Hepatocyte (in vitro differentiated cells): ENCODE results near the gene VAMP8. TPM values are rescaled to one million over a fixed set of nuclear protein-coding genes. Genes with fewer than 3 reads are reported as not detected.
A peak's percentile ranks its signal among the peaks of the same experiment; 100 is the strongest.
"Not testable (repeated sequence)": the region's sequence is repeated elsewhere in the genome, so short reads cannot be mapped to it uniquely, and the experiment has no call there.

Source experiments
- DNase-seq: peaks from one replicate; pipeline ENCODE4 v3.0.0-alpha.2; 2016; ENCODE audit warnings: low spot score
- H2AFZ ChIP-seq: fragments of 200-600 bp; sonication (generic); 2 replicates; pipeline ENCODE4 v1.6.0; 2016; ENCODE audit warnings: antibody characterized with exemption, mild to moderate bottlenecking
- H3K27ac ChIP-seq: fragments of 200-600 bp; sonication (generic); 2 replicates; pipeline ENCODE4 v1.5.1; 2016; ENCODE audit warnings: mild to moderate bottlenecking
- H3K27me3 ChIP-seq: fragments of 200-600 bp; sonication (generic); 2 replicates; pipeline ENCODE4 v1.6.1; 2016
- H3K36me3 ChIP-seq: fragments of 200-600 bp; sonication (generic); replicated peaks from 2 replicates; pipeline ENCODE4 v1.5.1; 2016; ENCODE audit warnings: low read depth; ENCODE audit not compliant: insufficient read depth
- H3K4me1 ChIP-seq: fragments of 200-600 bp; sonication (generic); 2 replicates; pipeline ENCODE4 v1.5.1; 2016; ENCODE audit warnings: mild to moderate bottlenecking, moderate library complexity; ENCODE audit not compliant: insufficient read depth
- H3K4me2 ChIP-seq: fragments of 200-600 bp; sonication (generic); 2 replicates; pipeline ENCODE4 v1.6.0; 2016
- H3K4me3 ChIP-seq: fragments of 200-600 bp; sonication (generic); 2 replicates; pipeline ENCODE4 v1.5.1; 2016; ENCODE audit warnings: mild to moderate bottlenecking
- H3K79me2 ChIP-seq: fragments of 200-600 bp; sonication (generic); 2 replicates; pipeline ENCODE4 v1.6.0; 2017; ENCODE audit warnings: mild to moderate bottlenecking
- H3K9me2 ChIP-seq: fragments of 200-600 bp; sonication (generic); replicated peaks from 2 replicates; pipeline ENCODE4 v1.6.0; 2017; ENCODE audit warnings: mild to moderate bottlenecking; ENCODE audit not compliant: insufficient read depth
- H3K9me3 ChIP-seq: fragments of 200-600 bp; sonication (generic); 2 replicates; pipeline ENCODE4 v1.5.1; 2016; ENCODE audit warnings: low read depth, mild to moderate bottlenecking
- H4K20me1 ChIP-seq: fragments of 200-600 bp; sonication (generic); 2 replicates; pipeline ENCODE4 v1.6.0; 2016; ENCODE audit warnings: mild to moderate bottlenecking; ENCODE audit not compliant: insufficient read depth, poor library complexity, severe bottlenecking
- EZH2 ChIP-seq: fragments of 200-600 bp; sonication (generic); IDR thresholded peaks from 2 replicates; pipeline ENCODE4 v1.6.1; 2016; ENCODE audit warnings: antibody characterized with exemption, mild to moderate bottlenecking, borderline replicate concordance
- EZH2phosphoT487 ChIP-seq: fragments of 200-600 bp; sonication (generic); IDR thresholded peaks from one replicate; pipeline ENCODE4 v1.6.1; 2018; ENCODE audit warnings: antibody characterized with exemption, mild to moderate bottlenecking, low read depth, moderate library complexity; ENCODE audit not compliant: unreplicated experiment, severe bottlenecking
- WGBS: methylation state at CpG from one replicate; pipeline ENCODE4 v1.1.6; 2016; ENCODE audit warnings: low lambda C conversion rate; ENCODE audit errors: missing lambda C conversion rate; 5-methylcytosine and 5-hydroxymethylcytosine counted together
- polyA plus RNA-seq: library from polyadenylated mRNA; unstranded; fragments of >200 nt; fragmentation: Nextera tagmentation; extraction: Ambion mirVana; gene quantifications from 2 replicates; pipeline ENCODE4 v1.2.1, GENCODE V29; 2016
- total RNA-seq: library from RNA; depleted of rRNA; stranded (reverse); fragments of >200 nt; gene quantifications from 2 replicates; pipeline ENCODE4 v1.2.3, GENCODE V29; 2014
- TF ChIP-seq, protein P1 (sequence below): fragments of 200-600 bp; sonication (generic); IDR thresholded peaks from 2 replicates; pipeline ENCODE4 v1.5.1; 2016; ENCODE audit warnings: antibody characterized with exemption, mild to moderate bottlenecking; ENCODE audit not compliant: poor library complexity

The VAMP8 gene
- total and polyA plus RNA-seq, 2 experiments from 2014 or later: 50.7 to 213 TPM

DNA sequence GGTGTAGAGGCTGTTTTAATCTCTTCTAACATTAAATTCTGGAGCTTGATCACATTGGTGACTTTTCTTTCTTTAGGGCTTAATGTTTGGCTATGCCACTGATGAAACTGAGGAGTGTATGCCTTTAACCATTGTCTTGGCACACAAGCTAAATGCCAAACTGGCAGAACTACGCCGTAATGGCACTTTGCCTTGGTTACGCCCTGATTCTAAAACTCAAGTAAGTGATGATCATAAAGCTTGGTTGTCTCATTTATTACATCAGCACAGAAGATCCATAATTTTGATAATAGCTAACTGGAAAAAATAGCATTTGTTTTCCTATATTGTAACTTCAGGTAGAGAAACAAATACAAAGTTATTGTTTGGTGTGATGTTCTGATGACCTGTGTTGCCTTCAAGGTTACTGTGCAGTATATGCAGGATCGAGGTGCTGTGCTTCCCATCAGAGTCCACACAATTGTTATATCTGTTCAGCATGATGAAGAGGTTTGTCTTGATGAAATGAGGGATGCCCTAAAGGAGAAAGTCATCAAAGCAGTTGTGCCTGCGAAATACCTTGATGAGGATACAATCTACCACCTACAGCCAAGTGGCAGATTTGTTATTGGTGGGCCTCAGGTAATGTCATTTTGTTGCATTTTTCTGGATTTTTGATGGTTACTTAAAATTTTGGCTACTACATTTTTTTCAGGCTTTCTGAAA is 35.5 kb upstream of the VAMP8 start:
- Histone ChIP-seq H4K20me1 (peaks cover 53% of the 10 kb centered on the region), H3K4me1 (peaks cover 39% of the 10 kb centered on the region), H2AFZ (no peak overlapping the region), H3K9me2 (no peaks in the 10 kb centered on the region), H3K4me3 (peak overlapping the region; percentile 85), H3K9me3 (no peaks in the 10 kb centered on the region), H3K4me2 (peak overlapping the region; percentile 88), H3K27ac (peak overlapping the region; percentile 99), H3K27me3 (no peaks in the 10 kb centered on the region), H3K36me3 (peaks cover 17% of the 10 kb centered on the region), H3K79me2 (peaks cover 58% of the 10 kb centered on the region)
- DNase-seq: no peak
- 94% methylated on average over 5 of the region's 5 CpGs for WGBS
- TF ChIP-seq EZH2phosphoT487 (no peak), EZH2 (no peak)
- TF ChIP-seq, protein P1, sequence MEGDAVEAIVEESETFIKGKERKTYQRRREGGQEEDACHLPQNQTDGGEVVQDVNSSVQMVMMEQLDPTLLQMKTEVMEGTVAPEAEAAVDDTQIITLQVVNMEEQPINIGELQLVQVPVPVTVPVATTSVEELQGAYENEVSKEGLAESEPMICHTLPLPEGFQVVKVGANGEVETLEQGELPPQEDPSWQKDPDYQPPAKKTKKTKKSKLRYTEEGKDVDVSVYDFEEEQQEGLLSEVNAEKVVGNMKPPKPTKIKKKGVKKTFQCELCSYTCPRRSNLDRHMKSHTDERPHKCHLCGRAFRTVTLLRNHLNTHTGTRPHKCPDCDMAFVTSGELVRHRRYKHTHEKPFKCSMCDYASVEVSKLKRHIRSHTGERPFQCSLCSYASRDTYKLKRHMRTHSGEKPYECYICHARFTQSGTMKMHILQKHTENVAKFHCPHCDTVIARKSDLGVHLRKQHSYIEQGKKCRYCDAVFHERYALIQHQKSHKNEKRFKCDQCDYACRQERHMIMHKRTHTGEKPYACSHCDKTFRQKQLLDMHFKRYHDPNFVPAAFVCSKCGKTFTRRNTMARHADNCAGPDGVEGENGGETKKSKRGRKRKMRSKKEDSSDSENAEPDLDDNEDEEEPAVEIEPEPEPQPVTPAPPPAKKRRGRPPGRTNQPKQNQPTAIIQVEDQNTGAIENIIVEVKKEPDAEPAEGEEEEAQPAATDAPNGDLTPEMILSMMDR: no peak

DNA sequence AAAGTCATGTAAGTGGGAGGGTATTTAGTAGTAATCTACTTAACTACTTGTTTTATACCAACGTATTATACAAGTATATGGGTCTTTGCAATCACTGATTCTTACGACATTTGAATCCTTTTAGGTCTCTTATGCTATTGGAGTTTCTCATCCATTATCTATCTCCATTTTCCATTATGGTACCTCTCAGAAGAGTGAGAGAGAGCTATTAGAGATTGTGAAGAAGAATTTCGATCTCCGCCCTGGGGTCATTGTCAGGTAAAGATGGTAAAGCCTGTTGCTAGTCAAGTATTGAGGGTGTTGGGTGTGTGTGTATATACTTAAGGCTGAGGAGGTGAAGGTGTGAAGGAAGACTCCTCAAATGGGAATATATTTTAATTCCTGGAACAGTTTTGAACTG is 34.6 kb upstream of the VAMP8 start:
- H3K27me3 ChIP-seq: no peaks in the 10 kb centered on the region
- 93% methylated on average over 4 of the region's 4 CpGs for WGBS
- peaks cover 17% of the 10 kb centered on the region for H3K36me3 ChIP-seq
- no peak for TF ChIP-seq EZH2
- no peak for TF ChIP-seq EZH2phosphoT487
- TF ChIP-seq, protein P1: no peak
- no peaks in the 10 kb centered on the region for H3K9me2 ChIP-seq
- H3K9me3 ChIP-seq: no peaks in the 10 kb centered on the region
- H3K79me2 ChIP-seq: peaks cover 51% of the 10 kb centered on the region
- DNase-seq: no peak
- peaks cover 53% of the 10 kb centered on the region for H4K20me1 ChIP-seq
- H2AFZ ChIP-seq: no peak overlapping the region
- peak overlapping the region; percentile 28 for H3K27ac ChIP-seq
- H3K4me3 ChIP-seq: no peak overlapping the region
- peaks cover 30% of the 10 kb centered on the region for H3K4me1 ChIP-seq
- peak overlapping the region; percentile 88 for H3K4me2 ChIP-seq

DNA sequence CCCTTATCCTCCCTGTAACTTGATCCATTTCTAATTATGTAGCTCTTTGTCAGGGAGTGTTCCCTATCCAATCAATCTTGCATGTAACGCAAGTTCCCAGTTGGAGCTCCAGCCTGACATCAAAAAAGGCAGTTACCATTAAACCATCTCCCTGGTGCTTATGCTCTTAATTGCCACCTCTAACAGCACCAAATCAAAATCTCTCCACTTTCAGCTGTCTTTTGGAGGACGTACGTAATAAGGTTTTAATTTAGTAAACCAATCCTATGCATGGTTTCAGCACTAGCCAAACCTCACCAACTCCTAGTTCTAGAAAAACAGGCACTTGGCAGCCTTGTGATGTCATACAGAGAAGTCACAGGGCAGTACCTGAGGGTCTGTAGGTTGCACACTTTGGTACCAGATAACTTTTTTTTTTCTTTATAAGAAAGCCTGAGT is 33.1 kb upstream of the VAMP8 start:
- not testable (repeated sequence) for DNase-seq, H3K9me3 ChIP-seq, H3K4me2 ChIP-seq, H3K27me3 ChIP-seq, H3K4me3 ChIP-seq, H3K9me2 ChIP-seq, H2AFZ ChIP-seq
- 90% methylated on average over 3 of the region's 3 CpGs for WGBS
- H3K4me1 ChIP-seq: peaks cover 25% of the 10 kb centered on the region
- peaks cover 44% of the 10 kb centered on the region for H3K79me2 ChIP-seq
- peak overlapping the region; percentile 40 for H3K27ac ChIP-seq
- H3K36me3 ChIP-seq: peaks cover 17% of the 10 kb centered on the region
- peaks cover 51% of the 10 kb centered on the region for H4K20me1 ChIP-seq

DNA sequence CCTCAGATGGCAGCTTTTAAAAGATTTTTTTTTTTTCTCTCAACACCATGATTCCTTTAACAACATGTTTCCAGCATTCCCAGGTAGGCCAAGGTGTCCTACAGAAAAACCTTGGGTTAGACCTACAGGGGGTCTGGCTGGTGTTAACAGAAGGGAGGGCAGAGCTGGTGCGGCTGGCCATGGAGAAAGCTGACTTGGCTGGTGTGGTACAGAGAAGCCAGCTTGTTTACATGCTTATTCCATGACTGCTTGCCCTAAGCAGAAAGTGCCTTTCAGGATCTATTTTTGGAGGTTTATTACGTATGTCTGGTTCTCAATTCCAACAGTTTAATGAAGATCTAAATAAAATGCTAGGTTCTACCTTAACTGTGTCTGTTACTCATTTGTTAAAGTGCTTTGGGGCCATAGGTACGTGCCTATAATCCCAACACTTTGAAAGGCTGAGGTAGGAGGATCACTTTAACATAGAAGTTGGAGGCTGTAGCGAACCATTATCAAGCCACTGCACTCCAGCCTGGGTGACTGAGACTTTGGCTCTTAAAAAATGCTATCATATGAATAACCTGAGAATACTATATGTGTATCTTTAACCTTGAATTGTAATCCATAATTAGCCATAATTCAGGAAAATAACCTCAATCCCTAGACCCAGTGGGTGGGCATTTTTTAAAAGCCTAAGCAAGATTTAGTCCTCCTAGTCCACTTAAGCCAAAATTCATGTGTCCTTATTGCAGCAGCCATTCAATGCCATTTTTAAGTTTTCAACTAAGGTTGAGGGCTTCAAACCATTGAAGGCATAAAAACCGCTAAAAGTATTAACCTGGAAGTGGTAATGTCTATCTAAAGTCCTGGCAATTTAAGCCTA is 32.2 kb upstream of the VAMP8 start:
- not testable (repeated sequence) for H2AFZ ChIP-seq, DNase-seq, H3K4me2 ChIP-seq, H3K27me3 ChIP-seq, H3K9me2 ChIP-seq, H3K4me3 ChIP-seq, H3K9me3 ChIP-seq
- Histone ChIP-seq H3K27ac (peak overlapping the region; percentile 40), H4K20me1 (peaks cover 42% of the 10 kb centered on the region), H3K4me1 (peaks cover 25% of the 10 kb centered on the region), H3K36me3 (peaks cover 17% of the 10 kb centered on the region), H3K79me2 (peaks cover 35% of the 10 kb centered on the region)
- WGBS: 93% methylated on average over 5 of the region's 5 CpGs
